Progenitor cell of endocrine pancreas (in vitro differentiated cells): ENCODE data around the gene GAP43. TPM values are rescaled to one million over a fixed set of nuclear protein-coding genes. Genes with fewer than 3 reads are reported as not detected.

Experiments used
- DNase-seq: peaks from one replicate; pipeline ENCODE4 v3.0.0; 2021; ENCODE audit warnings: low spot score; ENCODE audit not compliant: unreplicated experiment
- H3K27ac Mint-ChIP-seq: 2 replicates; pipeline ENCODE4 v1.8.0; 2021; ENCODE audit warnings: mild to moderate bottlenecking, moderate library complexity, mixed read lengths
- H3K27me3 Mint-ChIP-seq: 2 replicates; pipeline ENCODE4 v1.8.0; 2021; ENCODE audit warnings: mixed read lengths
- H3K36me3 Mint-ChIP-seq: 2 replicates; pipeline ENCODE4 v1.8.0; 2022; ENCODE audit warnings: mixed read lengths; ENCODE audit not compliant: insufficient read depth
- H3K4me1 Mint-ChIP-seq: 2 replicates; pipeline ENCODE4 v1.8.0; 2021; ENCODE audit warnings: low read depth, mixed read lengths
- H3K4me3 Mint-ChIP-seq: 2 replicates; pipeline ENCODE4 v1.8.0; 2021; ENCODE audit warnings: low read depth, mild to moderate bottlenecking, moderate library complexity, mixed read lengths
- H3K9me3 Mint-ChIP-seq: 2 replicates; pipeline ENCODE4 v1.8.0; 2021; ENCODE audit warnings: low read depth, mixed read lengths
- CTCF ChIP-seq: fragments of 200-600 bp; sonication (generic); IDR thresholded peaks from one replicate; pipeline ENCODE4 v1.5.0; 2021; ENCODE audit warnings: antibody characterized with exemption, mild to moderate bottlenecking; ENCODE audit not compliant: unreplicated experiment
- total RNA-seq: library from RNA; stranded (reverse); gene quantifications from 2 replicates; pipeline ENCODE4 v1.2.1, GENCODE V29; 2021

Gene GAP43
- total RNA-seq, 1 donor from 2014 or later = 9.6 TPM

- H3K36me3 Mint-ChIP-seq = no peaks in the 10 kb centered on the region
- H3K9me3 Mint-ChIP-seq = no peaks in the 10 kb centered on the region
- H3K4me1 Mint-ChIP-seq = no peaks in the 10 kb centered on the region
- no peak for DNase-seq
- TF ChIP-seq CTCF = no peak
- no peak overlapping the region for H3K27ac Mint-ChIP-seq
- peaks cover 2% of the 10 kb centered on the region for H3K27me3 Mint-ChIP-seq
- H3K4me3 Mint-ChIP-seq = no peak overlapping the region
Observed at GRCh38 chr3:115635406-115635805, 12.1 kb downstream of the GAP43 start.

- Mint-ChIP-seq H3K27me3 (no peaks in the 10 kb centered on the region), H3K9me3 (no peaks in the 10 kb centered on the region), H3K27ac (no peak overlapping the region), H3K36me3 (no peaks in the 10 kb centered on the region), H3K4me3 (no peak overlapping the region), H3K4me1 (peaks cover 2% of the 10 kb centered on the region)
- DNase-seq = no peak
- no peak for TF ChIP-seq CTCF
Observed at GRCh38 chr3:115638241-115638640, 14.9 kb downstream of the GAP43 start.

GRCh38 chr3:115638991-115639390, 15.7 kb downstream of the GAP43 start:
- no peak for DNase-seq
- peaks cover 2% of the 10 kb centered on the region for H3K4me1 Mint-ChIP-seq
- H3K36me3 Mint-ChIP-seq = no peaks in the 10 kb centered on the region
- no peak overlapping the region for H3K4me3 Mint-ChIP-seq
- H3K27me3 Mint-ChIP-seq = no peaks in the 10 kb centered on the region
- H3K27ac Mint-ChIP-seq = no peak overlapping the region
- no peak for TF ChIP-seq CTCF
- no peaks in the 10 kb centered on the region for H3K9me3 Mint-ChIP-seq

GRCh38 chr3:115644391-115644790, 21.1 kb downstream of the GAP43 start:
- no peaks in the 10 kb centered on the region for H3K9me3 Mint-ChIP-seq
- no peaks in the 10 kb centered on the region for H3K36me3 Mint-ChIP-seq
- TF ChIP-seq CTCF = no peak
- peaks cover 3% of the 10 kb centered on the region for H3K27me3 Mint-ChIP-seq
- no peak for DNase-seq
- no peak overlapping the region for H3K27ac Mint-ChIP-seq
- no peak overlapping the region for H3K4me3 Mint-ChIP-seq
- H3K4me1 Mint-ChIP-seq = peaks cover 6% of the 10 kb centered on the region

- no peak for TF ChIP-seq CTCF
- no peak overlapping the region for H3K4me3 Mint-ChIP-seq
- H3K9me3 Mint-ChIP-seq = no peaks in the 10 kb centered on the region
- no peaks in the 10 kb centered on the region for H3K36me3 Mint-ChIP-seq
- H3K27ac Mint-ChIP-seq = no peak overlapping the region
- peaks cover 4% of the 10 kb centered on the region for H3K4me1 Mint-ChIP-seq
- peaks cover 5% of the 10 kb centered on the region for H3K27me3 Mint-ChIP-seq
- no peak for DNase-seq
Observed at GRCh38 chr3:115646027-115646690, 22.8 kb downstream of the GAP43 start.
